NCI-H524 treated with DMSO at 0.1 percent for 48 hours (cell line): ENCODE data around the gene MRPL48.
"Not testable (repeated sequence)": the region's sequence is repeated elsewhere in the genome, so short reads cannot be mapped to it uniquely, and the experiment has no call there.

Experiments
- DNase-seq: peaks from one replicate; lab custom pipeline; 2025; lab: John Stamatoyannopoulos, UW

Gene MRPL48

GRCh38 chr11:73839123-73839457 lies 51.4 kb downstream of the MRPL48 start:
- no peak for DNase-seq

DNA sequence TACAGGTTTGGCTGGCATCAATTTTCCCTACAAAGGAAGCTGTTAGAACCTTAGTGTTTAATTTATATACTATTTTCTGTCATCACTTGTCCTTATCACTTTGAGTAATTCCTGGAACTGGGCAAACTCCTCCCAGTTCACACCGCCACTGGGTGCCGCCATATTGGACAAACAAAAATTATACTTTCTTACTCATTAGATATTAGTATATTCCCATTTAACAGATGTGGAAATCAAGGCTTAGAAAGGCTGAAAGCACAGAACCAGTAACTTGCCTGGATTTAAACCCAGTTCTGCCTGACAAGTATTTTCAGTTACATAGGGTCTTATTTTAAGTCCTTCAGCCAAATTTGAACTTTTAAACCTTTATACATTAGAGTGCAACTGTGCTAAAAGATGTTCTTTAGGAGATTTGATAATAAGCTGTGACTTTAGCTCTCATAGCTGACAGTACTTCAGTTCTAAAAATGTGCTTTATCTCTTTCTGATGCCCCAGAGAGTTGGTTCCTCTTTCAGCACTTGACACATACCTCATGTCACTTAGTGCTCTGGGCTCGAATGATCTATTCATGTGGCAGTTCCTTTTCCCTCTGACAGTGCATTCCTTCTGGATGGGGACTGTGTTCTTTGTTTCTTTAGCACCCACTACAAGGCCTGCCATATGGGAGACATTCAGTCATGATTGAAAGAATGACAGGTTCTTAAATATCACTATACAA lies 63.5 kb downstream of the MRPL48 start:
- DNase-seq: no peak

DNA sequence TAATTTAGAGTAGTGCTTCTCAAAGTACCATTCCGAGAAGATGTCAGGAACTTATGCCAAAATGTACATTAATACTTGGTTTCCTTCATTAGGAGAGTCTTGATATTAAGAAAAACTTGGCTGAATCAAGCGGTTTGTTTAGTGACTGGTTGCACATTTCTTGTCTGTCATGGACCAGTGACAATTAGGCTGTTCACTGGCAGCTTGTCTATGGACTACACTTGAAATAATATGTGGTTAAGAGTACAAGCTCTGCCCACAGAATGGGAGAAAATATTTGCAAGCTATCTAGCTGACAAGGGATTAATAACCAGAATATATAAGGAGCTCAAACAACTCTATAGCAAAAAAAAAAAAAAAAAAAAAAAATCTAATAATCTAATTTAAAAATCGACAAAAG lies 64.4 kb downstream of the MRPL48 start:
- DNase-seq: no peak

- DNase-seq: no peak
Observed at GRCh38 chr11:73854680-73855079, 67.0 kb downstream of the MRPL48 start.

GRCh38 chr11:73856031-73856567 lies 68.4 kb downstream of the MRPL48 start:
- no peak for DNase-seq

- DNase-seq: no peak
Observed at GRCh38 chr11:73859671-73860070, 72.0 kb downstream of the MRPL48 start.

- no peak for DNase-seq
Observed at GRCh38 chr11:73860202-73860601, 72.5 kb downstream of the MRPL48 start.

DNA sequence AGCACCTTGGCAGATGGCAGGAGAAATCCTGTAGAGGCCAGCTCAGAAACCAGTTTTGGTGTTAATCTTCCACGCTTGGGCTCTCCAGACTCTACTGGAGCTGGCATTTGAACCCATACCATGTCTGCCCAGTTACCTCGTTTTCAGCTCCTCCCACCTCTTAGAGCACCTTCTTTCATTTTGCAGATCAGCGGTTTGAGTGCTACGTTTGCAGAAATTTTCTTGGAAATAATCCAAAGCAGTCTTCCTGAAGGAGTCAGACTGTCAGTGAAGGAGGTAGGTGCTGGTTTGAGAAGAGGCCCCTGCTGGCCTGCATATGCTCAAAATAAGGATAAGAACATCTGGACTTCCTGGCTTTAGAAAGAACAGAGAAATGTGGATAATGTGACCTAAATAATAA lies 75.3 kb downstream of the MRPL48 start:
- no peak for DNase-seq

DNA sequence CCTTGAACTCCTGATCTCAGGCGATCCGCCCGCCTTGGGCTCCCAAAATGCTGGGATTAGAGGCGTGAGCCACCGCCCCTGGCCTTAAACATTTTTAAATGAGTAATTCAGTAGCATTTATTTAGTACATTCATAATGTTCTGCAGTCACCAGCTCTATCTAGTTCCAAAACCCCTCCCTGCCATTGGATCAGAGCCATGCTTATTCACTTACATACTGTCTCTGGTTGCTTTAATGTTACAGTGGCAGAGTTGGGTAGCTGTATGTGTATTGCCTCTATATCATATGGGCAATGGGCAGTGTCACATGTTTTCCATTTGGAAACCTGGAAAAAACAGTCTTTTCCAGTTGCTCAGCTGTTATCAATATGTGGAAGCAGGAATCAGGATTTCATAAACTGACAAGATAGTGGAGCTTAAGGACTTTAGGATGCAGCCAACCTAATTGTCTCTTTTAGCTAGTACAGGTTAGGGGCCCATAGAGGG lies 78.5 kb downstream of the MRPL48 start:
- no peak for DNase-seq

DNA sequence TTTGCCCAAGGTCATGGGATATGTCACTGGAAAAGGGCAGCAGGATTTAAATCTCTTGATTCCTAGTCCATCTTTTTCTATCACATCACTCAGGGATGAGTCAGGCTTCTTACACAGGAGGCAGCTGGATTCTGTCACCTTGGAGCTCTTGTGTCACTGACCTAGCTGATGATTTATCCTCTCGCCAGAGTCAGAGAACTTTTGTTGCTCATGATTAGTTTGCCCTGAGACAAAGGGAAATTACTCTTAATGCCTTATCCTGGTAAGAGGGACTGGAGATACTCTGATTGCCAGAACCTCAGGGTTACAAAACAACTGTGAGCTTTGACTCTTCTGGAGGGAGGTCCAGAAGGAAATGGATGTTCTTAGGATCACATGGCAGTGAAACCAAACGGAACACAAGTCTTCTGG lies 78.9 kb downstream of the MRPL48 start:
- no peak for DNase-seq

- DNase-seq: no peak
Observed at GRCh38 chr11:73869332-73869949, 81.8 kb downstream of the MRPL48 start.

- no peak for DNase-seq
Observed at GRCh38 chr11:73870261-73870660, 82.6 kb downstream of the MRPL48 start.

- no peak for DNase-seq
Observed at GRCh38 chr11:73872749-73873357, 85.2 kb downstream of the MRPL48 start.

DNA sequence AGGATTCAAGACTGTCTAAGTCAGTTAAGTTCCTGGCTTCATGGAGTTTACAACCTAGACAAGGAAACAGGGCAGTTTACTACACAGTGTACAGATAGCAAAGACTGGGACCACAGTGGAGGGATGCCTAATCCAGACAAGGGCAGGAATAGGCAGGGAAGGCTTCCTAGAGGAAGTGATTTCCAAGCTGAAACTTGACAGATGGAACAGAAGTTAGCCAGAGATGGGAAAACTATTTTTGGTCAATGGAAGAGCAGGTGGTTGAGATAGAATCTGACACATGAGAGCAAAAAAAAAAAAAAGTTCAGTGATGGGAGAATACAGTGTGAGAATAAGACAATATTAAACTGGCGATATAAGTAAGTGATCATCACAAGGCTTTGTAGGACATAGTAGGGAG lies 87.7 kb downstream of the MRPL48 start:
- no peak for DNase-seq

GRCh38 chr11:73875840-73876239 lies 88.2 kb downstream of the MRPL48 start:
- no peak for DNase-seq

- DNase-seq: peak; percentile 95
Observed at GRCh38 chr11:73876424-73877310, 89.0 kb downstream of the MRPL48 start, which contains the start of the genes COA4 and PAAF1. COA4 (minus strand) TSS chr11:73876846; CDS start chr11:73873378, 3,468 bp downstream. PAAF1 (plus strand) TSS chr11:73876999; CDS start chr11:73877022, 23 bp downstream.

- DNase-seq: no peak
Observed at GRCh38 chr11:73878771-73879170, 91.1 kb downstream of the MRPL48 start.

DNA sequence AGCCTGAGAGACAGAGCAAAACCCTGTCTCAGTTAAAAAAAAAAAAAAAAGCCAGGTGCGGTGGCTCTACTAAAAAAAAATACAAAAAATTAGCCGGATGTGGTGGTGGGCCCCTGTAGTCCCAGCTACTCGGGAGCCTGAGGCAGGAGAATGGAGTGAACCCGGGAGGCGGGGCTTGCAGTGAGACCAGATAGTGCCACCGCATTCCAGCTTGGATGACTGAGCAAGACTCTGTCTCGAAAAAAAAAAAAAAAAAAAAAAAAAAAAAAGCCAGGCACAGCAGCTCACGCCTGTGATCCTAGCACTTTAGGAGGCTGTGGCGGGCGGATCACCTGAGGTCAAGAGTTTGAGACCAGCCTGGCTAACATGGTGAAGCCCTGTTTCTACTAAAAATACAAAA lies 92.8 kb downstream of the MRPL48 start:
- DNase-seq: not testable (repeated sequence)

- DNase-seq: no peak
Observed at GRCh38 chr11:73883856-73884255, 96.2 kb downstream of the MRPL48 start.

DNA sequence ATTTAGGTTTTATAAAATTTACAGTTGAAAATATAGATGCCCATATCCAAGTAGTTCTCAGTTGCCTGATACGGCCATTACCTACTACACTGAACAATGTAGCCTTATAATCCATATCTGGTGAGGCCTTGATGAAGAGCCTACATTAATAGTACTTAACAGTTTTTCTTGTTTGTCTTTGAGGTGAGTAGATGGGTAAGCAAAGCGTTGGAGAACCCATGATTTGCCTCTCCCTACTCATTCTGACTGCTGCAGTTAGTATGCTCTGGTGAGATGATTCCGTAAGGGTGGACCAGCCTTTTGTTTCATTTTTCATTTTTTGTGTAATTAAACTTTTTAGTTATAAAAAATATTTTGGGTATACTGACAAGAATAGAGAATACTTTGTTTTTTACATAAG lies 100.6 kb downstream of the MRPL48 start:
- DNase-seq: no peak

GRCh38 chr11:73889019-73889418 lies 101.3 kb downstream of the MRPL48 start:
- no peak for DNase-seq

DNA sequence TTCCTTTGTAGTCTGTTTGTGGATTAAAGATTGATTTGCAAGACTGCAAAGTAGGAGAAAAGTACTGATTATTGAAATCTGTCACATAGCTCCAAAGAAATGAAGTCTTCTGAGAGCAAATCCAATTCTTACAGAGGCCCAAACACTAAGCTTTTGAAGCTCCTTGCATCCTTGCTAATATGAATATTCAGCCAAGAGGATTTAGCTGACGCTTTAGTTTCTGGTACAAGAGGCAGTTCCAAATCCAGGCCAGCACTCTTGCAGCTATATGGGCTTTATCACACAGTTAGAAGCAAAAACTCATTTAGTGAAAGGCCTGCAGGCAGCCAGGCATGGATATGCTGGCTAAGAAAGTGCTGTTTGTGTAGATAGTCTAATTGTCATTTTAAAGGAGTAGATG lies 101.9 kb downstream of the MRPL48 start:
- DNase-seq: no peak
